Measurements from ENCODE around the gene CRYBG2.
A peak's percentile ranks its signal among the peaks of the same experiment; 100 is the strongest.

Gene CRYBG2

GRCh38 chr1:26368486-26368885 lies 14.6 kb upstream of the CRYBG2 start:
- no peak overlapping the region for H3K4me3 ChIP-seq (ENCODE audit: low read depth, low read length)
- no peak for DNase-seq (ENCODE audit: low read depth)
- no peak for TF ChIP-seq CTCF (IDR thresholded peaks at IDR 0.05; ENCODE audit: control insufficient read depth, extremely low read depth, insufficient read depth)

GRCh38 chr1:26368006-26368405 lies 14.1 kb upstream of the CRYBG2 start:
- no peak for TF ChIP-seq CTCF (IDR thresholded peaks at IDR 0.05; ENCODE audit: control insufficient read depth, extremely low read depth, insufficient read depth)
- H3K4me3 ChIP-seq (ENCODE audit: low read depth, low read length) = no peak overlapping the region
- no peak for DNase-seq (ENCODE audit: low read depth)

DNA sequence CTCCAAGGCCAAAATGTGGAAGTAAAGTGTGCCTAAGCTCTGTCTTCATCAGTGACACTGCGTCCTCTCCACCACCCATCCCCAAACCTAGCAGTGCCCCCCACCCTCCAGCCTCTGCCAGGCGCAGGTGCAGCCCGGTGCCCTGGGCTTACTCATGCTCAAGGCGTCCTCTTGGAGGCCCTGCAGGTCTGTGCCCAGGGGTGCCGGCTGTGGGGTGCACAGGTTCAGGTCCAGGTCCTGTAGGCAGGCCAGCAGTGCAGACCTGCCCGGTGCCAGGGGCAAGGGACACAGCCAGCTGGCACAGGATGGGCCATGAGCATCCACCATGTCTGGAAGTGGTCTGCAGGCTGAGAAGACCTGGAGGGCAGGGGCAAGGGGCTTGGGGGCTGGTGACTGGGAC lies 13.5 kb upstream of the CRYBG2 start:
- no peak for DNase-seq (ENCODE audit: low read depth)
- H3K4me3 ChIP-seq (ENCODE audit: low read depth, low read length) = no peak overlapping the region
- no peak for TF ChIP-seq CTCF (IDR thresholded peaks at IDR 0.05; ENCODE audit: control insufficient read depth, extremely low read depth, insufficient read depth)

DNA sequence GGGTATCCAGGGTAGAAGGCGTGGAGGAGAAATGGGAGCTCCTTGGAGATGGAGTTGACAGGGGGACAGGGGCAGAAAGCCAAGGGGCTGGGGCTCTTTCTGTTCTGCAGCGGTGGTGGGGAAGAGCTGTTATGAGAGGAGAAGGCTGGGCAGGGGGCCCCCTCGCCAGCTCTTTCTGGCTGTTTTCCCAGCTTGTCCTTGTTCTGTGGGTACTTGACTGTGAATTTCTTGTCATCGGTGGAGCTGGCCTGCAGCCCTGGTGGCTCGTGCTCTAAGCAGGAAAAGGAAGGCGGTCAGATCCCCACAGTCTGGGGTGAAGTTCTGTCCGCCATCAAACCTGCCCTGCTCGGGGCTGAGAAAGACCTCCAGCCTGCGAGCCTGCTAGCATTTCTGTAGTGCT lies 11.0 kb upstream of the CRYBG2 start:
- DNase-seq (ENCODE audit: low read depth) = no peak
- H3K4me3 ChIP-seq (ENCODE audit: low read depth, low read length) = no peak overlapping the region
- TF ChIP-seq CTCF (IDR thresholded peaks at IDR 0.05; ENCODE audit: control insufficient read depth, extremely low read depth, insufficient read depth) = no peak

GRCh38 chr1:26363549-26364448 lies 9.9 kb upstream of the CRYBG2 start:
- H3K4me3 ChIP-seq (ENCODE audit: low read depth, low read length) = no peak overlapping the region
- TF ChIP-seq CTCF (IDR thresholded peaks at IDR 0.05; ENCODE audit: control insufficient read depth, extremely low read depth, insufficient read depth) = peak; percentile 71
- DNase-seq (ENCODE audit: low read depth) = no peak

- no peak for DNase-seq (ENCODE audit: low read depth)
- H3K4me3 ChIP-seq (ENCODE audit: low read depth, low read length) = no peak overlapping the region
- no peak for TF ChIP-seq CTCF (IDR thresholded peaks at IDR 0.05; ENCODE audit: control insufficient read depth, extremely low read depth, insufficient read depth)
Observed at GRCh38 chr1:26362331-26362730, 8.4 kb upstream of the CRYBG2 start.

Data from LNCaP clone FGC (cell line).